Activated T-cell treated with anti-CD3 and anti-CD28 coated beads for 48 hours (primary cell): ENCODE data around the gene NGEF.

Experiments used
- DNase-seq: peaks from one replicate; pipeline ENCODE4 v3.0.0-alpha.2; 2020; ENCODE audit warnings: low read depth

Gene NGEF

DNA sequence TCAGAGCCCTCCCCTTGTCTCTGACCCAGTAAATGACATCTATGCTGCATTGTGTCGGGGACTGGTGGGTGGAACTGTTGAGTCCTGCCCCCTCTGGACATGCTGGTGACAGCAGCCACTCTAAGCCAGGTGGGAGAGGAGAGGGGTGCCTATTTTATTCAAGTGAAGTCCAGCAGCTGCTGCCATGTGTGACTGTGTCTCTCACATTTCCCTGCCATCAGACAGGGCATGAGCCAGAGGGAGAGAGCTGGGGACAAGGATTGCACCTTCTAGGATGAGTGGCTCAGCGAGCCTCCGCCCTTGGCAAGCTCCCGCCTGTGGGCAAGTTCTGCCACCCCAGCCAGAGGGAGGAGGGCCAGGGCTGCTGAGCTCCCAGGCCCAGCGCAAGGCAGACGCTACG, 13.7 kb downstream of the NGEF start:
- no peak for DNase-seq

GRCh38 chr2:232998666-232998985, 14.4 kb downstream of the NGEF start:
- no peak for DNase-seq

- DNase-seq, result no peak
Measured at GRCh38 chr2:232997749-232998665, 15.0 kb downstream of the NGEF start.

DNA sequence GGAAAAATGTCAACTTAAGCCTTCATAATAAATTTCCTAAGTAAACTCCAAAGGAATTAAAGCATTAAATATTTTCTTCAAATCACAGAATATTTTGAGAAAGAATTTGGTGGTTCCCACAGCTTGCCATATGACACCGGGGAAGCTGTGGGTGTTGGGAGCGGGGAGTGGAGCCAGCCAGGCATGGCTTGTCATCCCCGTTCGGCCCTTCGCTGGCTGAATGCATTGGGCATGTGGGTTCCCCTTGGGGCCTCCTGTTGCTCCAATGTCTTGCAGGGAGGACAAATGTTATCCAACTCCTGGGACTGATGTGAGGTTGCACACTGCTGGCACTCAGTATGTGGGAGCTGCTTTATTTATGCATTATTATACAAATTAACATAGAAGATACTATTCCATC, 18.6 kb downstream of the NGEF start:
- DNase-seq, result no peak

DNA sequence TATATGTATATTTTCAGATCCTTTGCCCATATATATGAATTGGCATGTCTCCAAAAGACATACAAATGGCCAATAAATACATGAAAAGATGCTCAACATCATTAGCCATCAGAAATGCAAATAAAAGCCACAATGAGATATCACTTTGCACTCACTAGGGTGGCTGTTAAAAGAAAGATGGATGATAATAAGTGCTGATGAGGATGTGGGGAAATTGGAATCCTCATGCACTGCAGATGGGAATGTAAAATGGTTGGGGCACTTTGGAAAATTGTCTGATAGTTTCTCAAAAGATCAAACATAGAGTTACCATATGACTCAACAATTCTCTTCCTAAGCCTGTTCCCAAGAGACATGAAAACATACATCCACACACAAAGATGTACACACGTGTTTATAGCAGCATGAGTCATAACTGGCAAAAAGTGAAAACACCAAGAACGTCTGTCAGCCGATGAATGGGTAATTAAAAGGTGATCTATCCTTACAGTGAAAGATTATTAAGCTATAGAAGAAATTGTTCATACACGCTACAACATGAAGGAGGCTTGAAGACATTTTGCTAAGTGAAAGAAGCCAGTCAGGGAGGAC, 19.7 kb downstream of the NGEF start:
- DNase-seq, result no peak

GRCh38 chr2:232986155-232986554, 26.9 kb downstream of the NGEF start:
- DNase-seq, result no peak

DNA sequence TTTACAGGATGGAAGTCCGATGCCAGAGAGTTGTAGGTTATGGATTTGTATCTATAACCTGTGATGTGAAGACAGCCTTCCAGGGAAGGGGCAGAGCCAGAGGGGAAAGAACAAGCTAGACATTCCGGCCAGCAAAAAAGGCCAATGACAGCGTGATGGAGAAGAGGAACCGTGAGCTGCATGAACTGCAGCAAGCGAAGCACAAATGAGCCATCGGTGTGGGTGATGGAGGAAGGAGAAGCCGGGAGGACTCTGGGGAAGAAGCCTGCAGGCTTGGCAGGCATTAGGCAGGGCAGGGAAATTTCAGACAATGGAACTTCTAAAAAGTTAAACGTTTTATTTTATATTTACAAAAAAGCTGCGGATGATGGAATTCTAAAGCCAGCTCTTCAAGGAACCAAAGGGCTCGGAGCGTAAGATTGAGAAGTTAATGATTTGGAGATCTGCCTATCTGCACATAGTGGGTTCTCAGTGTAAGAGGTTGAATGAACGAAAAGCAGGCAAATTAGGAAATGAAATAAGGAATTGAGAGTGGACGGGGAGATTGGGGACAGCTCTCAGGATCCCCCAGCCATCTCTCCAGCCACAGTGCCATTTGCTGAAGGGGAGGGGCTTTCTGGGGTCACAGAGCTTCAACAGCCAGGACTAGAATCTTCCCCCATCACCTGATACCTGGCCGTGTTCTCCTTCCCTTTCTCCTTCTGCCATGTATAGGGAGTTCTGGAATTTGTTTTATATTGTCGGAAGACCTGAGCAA, 28.4 kb downstream of the NGEF start:
- DNase-seq, result no peak

GRCh38 chr2:232983669-232984140, 29.4 kb downstream of the NGEF start:
- DNase-seq, result no peak

- DNase-seq, result no peak
Measured at GRCh38 chr2:232982926-232983668, 30.0 kb downstream of the NGEF start.

DNA sequence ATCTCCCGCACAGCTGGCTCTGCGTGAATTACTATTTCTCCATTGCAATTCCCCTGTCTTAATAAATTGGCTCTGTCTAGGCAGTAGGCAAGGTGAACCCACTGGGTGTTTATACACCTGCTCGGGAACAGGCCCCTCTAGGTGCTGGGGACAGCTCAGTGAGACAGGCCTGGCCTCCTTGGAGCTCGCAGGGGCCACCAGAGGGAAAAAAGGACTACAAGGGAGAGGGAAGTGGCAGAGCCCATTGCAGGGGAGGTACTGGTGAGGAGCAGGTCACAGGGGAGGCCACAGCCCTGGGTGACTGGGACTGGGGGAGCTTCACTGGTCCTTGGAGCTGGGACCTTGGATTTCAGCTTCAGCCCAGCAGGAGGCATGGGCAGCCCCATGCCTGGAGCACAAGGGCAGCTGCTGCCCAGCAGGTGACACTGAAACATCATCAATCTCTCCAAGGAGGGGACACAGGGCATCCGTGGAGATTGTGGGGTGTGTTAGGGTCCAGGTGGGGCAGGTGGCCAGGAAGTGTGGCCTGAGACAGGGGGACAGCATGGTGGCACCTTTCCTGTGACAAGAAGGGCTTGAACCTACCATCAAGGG, 31.2 kb downstream of the NGEF start:
- no peak for DNase-seq

DNA sequence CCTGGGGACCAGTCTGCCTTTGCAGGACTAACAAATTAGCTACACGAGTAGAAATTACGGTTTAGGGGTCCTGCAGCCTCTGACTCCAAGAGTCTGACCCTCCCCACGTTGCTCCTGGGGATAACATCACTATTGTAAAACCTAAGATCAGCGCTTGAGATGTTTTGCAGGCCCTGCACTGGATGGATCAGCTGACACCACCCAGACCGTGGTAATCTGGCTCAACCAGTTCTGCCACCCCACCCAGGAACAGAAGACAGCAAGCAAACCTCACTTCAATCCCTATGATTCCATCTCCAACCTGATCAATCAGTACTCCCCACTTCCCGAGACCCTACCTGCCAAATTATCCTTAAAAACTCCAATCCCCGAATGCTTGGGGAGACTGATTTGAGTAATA, 31.7 kb downstream of the NGEF start:
- DNase-seq, result no peak

GRCh38 chr2:232980683-232981082, 32.4 kb downstream of the NGEF start:
- no peak for DNase-seq

DNA sequence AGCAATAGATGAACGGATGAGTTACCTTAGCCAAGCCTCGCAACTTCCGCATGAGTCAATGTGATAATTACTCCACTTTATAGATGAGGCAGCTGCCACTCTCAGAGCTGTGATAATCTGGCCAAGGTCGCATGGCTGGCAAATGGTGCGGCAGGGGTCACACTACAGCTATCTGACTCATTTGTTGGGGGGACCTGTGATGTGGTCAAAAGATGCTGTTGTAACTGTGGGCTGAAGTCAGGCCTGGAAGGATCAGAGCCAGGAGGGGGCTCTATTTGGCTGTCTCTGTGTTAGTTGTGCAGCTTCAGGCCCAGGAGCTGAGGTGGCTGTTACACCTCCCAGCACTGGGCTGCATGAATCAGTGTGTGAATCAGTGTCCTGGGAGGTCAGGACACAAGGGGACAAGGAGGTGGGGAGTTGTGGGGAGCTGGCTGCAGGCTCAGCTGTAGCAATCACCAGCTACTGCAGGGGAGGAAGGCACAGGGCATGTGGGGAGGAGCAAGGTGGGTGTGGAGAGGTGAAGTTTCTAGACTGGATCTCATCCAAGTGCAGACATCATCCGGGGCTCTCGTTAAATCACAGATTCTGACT, 33.1 kb downstream of the NGEF start:
- no peak for DNase-seq

GRCh38 chr2:232977438-232977971, 35.6 kb downstream of the NGEF start:
- no peak for DNase-seq

- DNase-seq, result no peak
Measured at GRCh38 chr2:232976666-232977437, 36.2 kb downstream of the NGEF start.

GRCh38 chr2:232976176-232976575, 36.9 kb downstream of the NGEF start:
- DNase-seq, result no peak

DNA sequence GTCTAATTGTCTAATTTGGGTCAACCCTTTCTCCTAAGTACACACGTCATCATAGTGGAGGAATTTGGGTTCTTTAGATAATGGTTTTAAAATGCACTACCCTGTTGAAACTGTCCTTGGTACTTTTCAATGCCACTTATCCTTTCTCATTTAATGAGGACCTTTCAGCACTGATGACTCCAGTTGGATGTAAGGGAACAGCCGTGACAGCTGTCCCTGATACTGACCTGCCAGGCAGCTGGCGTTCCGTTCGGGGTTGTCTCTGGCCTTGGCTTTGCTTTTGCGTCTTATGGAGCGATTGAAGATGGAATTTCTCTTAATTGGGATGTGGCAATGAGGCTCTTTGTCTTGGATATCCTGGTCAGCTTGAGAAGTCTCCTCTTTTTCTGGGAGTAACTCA, 38.7 kb downstream of the NGEF start:
- DNase-seq, result no peak

GRCh38 chr2:232973796-232974195, 39.3 kb downstream of the NGEF start:
- DNase-seq, result no peak

DNA sequence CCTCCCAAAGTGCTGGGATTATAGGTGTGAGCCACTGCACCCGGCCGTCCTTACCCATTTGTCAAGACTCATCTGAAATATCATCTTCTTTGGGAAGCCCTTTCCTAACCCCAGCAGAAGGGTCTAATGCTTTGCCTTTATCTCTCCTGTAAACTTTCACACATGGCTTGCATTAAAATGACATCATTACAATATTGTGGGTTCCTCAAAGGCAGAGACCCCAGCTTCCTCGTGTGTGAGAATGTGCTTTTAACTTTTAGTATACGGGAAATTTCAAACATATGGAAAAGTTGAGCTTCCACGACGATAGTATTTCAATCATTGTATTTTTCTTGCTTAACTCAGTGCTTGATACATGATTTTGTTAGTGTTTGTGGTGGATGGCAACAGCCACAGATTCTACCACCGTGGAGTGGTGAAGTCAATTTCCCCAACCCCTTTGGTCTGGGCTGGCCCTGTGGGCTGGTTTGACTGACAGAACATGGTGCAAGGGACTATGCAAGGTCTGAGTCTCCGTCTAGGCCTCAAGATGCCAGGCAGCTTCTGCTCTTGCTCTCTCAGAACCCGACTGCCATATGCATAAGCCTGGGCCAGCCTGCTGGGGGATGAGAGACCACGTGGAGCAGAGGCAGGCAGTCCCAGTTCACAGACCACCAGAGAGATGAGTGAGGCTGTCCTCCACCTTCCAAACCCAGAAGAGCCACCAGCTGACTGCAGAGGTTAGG, 39.9 kb downstream of the NGEF start:
- no peak for DNase-seq

DNA sequence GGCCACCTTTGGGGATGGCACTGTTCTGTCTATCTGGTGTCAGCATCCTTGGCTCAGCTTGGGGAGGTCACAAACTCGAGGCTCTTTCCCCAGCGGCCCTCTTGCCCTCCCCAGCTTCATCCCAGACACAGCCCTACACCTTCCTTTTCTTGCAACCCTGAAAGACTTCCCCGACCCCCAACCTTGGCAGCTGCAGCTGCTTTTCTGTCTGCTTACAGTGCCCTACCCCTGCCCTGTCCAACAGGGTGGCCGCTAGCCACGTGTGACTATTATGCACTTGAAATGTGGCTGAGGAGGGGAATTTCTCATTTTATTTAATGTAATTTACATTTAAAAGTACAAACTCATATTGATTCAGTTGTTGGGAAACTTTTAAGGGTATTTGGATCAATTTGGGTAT, 41.3 kb downstream of the NGEF start:
- no peak for DNase-seq
